SHP77 treated with DMSO at 0.1 percent for 48 hours (cell line): Measurements from ENCODE around the gene GRM4.
"Not testable (repeated sequence)": the region's sequence is repeated elsewhere in the genome, so short reads cannot be mapped to it uniquely, and the experiment has no call there.

Experiments
- DNase-seq: peaks from one replicate; lab custom pipeline; 2025; lab: John Stamatoyannopoulos, UW

The GRM4 gene

DNA sequence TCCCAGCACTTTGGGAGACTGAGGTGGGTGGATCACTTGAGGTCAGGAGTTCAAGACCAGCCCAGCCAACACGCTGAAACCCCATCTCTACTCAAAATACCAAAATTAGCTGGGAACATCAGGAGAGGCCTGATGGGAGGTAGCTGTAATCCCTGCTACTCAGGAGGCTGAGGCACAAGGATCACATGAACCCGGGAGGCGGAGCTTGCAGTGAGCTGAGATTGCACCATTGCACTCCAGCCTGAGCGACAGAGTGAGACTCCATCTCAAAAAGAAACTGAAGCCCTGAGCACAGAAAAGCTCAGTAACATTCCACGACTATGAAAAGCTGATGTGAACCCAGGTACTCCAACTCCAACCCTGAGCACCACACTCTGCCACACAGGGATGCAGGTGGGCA is 103.9 kb downstream of the GRM4 start:
- not testable (repeated sequence) for DNase-seq

DNA sequence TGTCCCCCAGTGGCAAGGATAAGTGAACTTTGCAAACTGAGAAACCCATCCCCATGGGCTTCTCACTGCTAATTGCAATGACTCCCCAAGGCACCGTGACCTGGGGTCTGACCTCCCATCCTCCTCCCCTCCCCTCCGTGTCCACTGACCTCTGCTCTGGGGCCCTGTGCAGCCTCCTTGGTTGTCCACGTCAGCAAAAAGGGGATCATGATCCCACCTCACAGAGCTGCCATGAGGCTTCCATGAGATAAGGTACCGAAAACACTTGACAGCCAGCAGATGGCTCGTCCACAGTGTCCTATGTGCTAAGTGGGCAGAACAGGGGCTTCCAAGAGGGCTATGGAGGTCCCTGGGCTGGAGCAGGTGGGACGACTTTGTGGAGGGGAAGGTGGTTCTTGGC is 104.5 kb downstream of the GRM4 start:
- DNase-seq, result no peak

DNA sequence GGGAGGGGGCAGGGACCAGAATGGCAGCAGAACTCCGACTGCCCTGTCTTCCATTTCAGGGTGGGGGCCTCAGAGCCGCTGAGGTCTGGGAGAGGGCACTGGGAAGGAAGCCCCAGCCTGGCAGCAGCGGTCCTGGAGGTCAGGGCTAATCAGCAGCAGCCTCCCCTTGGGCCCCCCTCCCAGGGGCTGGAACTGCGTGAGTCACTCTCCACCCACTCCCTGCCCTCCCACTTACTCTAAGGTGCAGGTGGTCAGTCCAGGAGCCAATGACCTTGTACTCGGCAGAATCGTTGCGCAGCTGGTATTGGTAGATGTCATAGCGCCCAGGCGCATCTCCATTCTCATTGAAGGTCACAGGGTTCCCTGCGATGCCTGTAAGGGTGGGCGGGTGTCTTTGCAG is 105.9 kb downstream of the GRM4 start:
- DNase-seq, result no peak

DNA sequence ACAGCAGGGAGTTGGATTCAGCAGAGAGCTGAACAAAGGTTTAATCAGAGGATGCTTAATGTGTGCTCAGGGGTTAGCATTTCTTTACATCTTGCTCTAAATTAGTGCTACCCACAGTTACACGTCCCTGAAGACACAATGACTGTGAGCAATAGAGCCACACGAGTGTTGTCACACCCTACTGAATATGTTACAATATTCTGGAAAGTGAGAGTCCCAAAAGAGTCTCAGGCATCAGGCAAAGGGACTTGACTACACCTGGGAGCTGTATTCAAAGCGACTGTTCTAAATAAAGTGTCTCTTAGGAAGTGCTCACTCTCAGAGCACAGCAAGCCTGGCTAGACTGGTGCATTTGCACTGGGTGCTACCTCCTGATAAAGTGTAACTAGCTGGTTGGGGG is 108.7 kb downstream of the GRM4 start:
- DNase-seq, result no peak

DNA sequence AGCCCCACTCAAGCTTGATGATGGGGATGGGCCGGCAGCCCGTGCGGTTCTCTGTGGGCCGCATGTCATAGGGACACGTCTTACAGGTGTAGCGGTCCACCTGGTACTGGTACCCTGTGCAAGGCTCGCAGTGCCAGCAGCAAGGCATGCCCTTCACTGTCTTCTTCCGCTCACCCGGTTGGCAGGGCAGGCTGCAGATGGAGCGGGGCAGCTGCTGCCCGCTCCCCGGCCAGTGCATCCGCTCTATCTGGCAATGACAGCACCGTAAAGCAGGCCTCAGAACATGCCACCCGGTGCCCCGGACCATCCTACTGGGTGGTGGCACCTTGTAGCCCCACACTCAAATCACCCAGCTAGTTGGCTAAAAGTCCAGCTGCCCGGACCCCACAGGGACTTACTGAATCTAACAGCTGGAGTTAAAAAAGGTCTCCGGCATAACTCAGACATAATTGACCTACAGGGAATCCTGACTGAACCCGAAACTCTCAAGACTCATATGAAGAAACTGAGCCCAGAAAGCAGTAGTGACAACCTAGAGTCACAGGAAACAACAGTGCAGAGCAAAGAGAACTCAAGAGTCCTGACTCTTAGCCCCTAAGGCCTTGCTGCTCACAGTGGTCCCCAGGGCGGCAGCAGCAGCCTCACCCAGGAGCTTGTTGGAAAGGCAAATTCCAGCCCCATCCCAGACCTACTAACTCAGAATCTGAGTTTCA is 109.4 kb downstream of the GRM4 start:
- no peak for DNase-seq

DNA sequence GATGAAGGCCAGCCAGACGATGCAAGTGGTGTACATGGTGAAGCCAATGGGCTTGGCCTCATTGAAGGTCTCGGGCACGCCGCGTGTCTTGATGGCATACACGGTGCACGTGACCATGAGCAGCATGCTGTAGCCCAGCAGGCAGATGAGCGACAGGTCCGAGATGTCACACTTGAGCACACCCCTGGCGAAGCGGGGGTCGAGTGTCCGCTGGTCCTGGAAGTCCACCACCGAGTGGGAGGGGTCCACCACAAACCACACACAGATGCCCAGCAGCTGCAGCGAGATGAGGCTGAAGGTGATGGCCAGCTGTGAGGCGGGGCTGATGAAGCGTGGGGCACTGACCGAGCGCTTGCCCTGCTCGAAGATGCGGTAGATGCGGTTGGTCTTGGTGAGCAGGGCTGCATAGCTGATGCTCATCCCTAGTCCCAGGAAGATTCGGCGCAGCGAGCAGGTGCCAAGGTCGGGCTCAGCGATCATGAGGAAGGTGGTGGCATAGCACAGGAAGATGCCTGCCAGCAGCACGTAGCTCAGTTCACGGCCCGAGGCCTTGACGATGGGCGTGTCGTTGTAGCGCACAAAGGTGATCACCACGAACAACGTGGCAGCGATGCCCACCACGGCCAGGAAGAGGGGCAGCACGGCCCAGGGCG is 110.1 kb downstream of the GRM4 start:
- no peak for DNase-seq

DNA sequence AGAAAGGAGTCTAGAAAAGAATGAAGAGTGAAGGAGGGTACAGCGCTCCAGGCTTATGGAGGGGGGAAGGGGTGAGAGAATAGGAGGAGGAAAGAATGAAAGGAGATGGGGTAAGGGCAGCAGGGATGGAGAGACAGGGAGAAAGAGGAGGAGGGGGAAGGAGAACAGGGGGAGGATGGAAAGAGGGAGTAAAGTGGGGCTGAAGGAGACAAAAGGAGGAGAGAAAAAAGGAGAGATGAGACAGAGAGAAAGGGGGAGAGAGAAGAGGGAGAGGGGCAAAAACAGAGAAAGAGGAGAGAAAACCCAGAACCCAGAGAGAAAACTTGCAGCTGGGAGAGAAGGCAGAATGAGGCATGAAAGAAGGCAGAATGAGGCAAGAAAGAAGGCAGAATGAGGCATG is 110.7 kb downstream of the GRM4 start:
- DNase-seq, result no peak

DNA sequence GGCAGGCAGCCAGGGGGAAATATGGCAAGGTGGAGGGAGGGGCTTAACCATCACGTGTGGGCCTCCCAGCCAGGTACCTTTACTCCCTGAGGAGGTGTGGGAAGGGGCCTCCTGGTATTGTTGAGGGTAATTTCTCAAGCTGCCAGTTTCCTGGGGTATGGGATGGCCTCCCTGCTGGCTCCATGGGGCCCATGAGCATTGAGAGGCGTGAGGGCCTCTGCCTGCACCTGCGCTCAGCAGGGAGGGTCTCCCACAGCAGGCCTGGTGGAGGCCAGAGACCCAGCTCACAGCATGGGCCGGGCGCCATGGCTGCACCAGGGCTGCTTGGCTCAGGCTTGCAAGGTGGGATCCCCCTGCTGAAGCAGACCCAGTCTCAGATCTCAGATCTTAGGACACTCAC is 113.0 kb downstream of the GRM4 start:
- no peak for DNase-seq

DNA sequence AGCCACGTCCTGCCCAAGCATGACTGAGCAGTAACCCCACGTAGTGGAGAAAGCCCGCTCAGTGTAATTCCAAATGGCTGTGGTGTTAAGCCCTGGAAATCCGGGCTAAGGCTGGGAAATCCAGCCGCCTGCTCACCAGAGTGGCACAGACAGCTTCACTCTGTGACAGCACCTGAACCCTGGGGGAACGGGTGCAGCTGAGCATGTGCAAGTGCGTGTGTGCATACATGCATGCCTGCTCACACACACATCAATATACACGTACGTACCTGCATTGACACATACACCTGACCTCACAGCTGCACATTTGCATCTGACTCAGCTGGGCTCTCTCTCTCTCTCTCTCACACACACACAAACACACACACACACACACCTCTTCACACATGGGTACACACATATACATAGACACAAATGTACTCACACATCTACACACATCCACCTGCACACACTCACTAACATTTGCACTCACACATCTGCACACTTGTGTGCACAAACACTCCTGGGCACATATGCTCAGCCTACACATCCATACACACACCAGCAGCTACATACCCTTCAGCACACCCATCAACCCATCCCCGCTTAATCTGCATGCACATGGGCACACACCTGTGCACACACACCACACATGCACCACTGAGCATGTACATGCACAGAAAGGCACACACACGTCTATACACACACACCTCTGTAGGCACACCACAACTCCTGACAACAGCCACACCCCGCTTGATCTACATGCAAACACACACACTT is 114.1 kb downstream of the GRM4 start:
- no peak for DNase-seq

DNA sequence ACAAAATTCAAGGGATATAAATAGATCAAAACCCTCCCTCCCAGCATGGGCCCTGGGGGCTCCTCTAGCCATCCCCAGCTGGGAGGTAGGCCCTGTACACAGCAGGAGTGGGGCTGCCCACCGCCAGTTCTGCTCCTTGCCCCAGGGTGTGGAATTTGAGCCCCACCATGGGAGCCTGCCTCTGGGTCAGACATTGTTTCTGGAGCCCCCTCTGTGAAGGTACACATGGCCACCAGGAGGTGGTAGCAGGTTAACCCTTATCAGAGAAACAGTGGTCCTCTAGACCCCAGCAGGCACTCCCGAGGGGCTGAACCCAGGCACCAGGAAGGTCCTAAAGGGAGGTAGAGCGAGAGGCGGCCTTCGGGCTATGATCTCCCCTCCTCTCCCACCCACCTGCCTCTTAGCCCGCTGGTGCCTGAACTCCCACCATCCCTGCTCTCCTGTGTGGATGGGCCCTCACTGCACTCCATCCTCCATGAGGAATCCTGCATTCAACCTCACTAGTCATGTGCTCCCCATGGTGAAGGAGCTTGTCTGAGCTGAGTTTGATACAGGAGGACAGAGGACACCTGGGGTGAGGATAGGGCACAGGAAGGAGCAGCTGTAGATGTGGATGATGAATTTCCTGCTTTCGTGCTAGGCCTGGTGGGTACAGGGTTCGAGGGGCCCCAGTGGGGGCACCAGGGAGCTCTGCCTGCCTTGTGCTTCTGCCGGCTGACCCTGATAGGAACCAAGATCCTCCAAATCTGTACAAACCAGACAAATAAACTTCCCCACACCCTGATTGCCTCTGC is 114.9 kb downstream of the GRM4 start:
- no peak for DNase-seq

DNA sequence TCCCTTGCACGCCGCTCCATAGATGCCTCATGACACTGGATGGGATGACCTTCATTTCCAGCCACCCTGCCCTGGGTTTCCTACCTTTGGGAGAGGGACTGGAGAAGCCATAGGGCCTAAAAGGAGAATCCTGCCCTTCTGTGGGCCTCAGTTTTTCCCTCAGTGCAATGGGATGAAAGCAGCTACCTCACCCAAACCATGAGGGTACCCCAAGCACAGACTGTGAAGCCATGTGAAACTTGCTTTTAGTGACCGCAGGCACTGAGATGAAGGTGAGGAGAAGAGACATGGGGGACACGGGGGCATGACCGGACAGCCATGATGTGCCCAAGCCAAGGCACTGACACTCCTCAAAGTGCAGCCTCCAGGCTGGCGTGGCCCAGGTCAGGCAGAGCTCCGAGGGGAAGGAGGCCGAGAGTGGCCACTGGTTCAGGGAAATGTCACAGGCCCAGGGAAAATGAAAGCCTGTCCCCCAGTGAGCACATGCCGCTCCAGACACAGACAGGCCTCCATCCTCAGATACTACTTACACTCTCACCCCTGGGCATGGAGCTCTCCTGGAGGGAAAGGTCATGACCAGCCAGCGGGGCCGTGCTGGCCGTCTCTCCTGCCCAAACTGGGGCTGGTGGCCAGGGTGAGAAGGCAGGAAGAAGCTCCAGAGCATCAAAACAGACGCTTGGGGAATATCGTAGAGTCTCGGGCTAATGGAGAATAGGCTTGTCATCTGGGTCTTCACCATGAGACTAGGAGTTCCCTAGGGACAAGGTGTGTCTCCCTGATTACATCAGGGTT is 116.2 kb downstream of the GRM4 start:
- DNase-seq, result no peak

DNA sequence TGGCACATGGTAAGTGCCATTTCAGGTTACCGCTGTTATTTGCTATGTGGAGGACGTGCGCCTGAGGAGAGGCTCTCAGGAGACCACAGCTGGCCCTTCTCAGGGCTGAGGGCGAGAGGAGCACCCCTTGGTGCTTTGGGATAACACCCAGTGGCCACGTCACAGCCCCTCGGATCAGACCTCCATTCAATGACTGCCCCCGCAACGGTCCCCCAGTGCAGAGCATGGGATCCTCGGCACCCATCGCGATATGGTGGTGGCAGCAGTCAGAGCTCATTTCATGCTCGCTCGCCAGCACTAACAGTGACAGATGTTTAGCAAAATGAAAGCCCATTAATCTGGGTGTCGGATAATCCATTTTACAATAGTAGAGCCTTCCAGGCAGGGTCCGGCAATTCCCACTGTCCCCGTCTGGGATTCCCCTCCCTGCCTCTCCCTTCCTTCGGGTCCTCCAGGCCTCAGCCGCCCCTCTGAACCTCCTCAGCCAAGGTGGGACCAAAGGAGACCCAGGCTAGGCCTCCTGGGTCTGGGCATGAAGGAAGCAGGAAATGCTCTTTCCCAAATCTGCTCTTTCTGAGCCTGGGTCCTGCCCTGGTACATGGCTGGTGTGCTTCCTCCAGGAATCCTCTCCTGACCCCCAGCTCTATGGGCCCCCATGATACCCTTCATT is 117.1 kb downstream of the GRM4 start:
- no peak for DNase-seq

DNA sequence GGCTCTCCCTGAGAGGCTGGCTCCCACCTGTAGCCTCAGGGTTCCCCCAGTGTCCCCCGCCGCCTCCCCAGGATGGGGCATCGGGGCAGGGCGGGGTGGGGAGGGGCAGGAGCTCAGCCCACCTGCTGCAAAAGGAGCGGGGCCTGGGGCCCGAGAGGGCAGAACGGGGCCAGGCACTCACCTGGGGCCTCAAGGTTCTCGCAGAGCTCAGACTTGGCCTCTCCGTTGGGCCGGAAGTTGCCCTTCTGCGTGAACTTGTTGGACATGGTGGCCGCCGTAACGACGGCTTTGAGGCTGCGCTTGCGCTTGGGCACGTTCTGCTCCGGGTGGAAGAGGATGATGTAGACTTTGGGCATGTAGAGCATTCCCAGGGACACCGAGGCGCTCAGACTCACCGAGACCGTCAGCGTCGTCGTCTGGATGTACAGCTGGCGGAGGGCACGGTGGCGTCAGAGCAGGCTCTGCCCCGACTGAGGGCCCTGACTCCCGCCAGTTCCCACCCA is 117.9 kb downstream of the GRM4 start:
- no peak for DNase-seq

DNA sequence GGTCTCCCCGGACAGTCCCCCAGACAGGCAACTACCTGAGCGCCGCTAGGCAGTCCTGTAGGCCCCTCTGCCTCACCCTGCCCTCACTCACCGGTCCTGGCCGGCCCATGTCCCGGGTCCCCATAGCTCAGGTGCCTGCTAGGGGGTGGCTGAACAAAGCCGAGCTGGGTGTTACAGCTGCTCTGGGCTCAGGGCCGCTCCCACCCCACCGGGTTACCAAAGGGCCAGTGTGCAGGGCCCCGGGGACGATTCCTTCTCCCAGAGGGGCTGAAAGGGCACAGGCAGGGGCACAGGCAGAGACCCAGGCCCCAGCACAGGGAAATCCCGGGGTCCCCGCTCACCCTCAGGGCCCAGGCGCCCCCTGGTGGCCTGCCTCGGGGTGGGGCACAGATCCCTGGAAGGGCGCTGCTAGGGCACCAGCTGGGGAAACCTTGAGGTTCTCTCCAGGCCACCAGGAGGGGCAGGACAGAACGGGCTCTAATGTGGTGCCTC is 118.4 kb downstream of the GRM4 start:
- DNase-seq, result no peak

DNA sequence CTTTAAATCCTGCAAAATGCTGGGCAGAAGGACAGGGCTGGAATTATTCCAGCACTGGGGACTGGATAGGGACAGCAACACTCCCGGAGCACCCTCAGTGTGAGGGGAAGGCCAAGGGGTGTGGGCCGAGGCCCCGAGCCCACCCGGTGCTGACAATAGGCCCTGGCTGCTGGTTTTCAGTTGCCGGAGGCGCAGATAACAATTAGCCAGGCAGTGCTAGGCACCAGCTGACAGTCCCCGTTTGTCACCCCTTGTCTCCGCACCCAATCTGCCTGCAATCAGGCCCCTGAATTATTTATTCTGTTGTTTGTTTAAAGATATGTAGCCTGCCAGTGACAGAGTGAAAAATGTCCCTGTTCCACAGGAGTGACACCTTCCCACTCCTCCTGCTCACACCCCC is 120.0 kb downstream of the GRM4 start:
- no peak for DNase-seq

DNA sequence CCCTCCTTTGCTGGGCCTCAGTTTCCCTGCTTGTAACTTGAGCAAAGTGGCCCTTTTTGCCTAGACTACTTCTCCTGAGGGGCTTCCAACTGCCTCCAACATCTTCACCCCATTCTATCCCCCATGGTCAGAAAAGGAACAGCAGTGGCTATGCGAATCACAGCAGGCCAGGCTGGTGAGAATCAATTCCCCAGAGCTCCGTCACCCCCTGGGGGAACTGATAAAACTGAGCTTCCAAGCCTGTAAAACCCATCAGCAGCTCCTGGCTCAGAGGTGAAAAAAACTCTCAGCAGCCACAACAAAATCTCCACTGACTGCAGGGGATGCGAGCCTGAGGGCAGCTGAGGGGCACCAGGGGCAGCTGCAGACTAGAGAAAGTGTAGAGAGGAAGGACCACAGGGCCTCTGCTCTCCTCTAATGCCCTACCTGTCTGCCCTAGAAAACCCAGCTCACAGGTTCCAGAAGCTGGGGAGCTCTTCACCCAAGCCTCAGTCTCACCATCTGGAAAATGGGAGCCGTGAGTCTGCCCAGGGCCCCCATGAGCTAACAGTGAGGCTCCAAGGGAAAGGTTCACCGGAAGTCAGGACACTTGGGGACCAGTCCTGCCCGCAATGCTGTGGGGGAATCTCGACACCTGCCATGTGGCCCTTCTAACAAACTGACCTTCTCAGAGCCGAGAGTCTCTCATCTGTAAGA is 120.6 kb downstream of the GRM4 start:
- DNase-seq, result no peak

DNA sequence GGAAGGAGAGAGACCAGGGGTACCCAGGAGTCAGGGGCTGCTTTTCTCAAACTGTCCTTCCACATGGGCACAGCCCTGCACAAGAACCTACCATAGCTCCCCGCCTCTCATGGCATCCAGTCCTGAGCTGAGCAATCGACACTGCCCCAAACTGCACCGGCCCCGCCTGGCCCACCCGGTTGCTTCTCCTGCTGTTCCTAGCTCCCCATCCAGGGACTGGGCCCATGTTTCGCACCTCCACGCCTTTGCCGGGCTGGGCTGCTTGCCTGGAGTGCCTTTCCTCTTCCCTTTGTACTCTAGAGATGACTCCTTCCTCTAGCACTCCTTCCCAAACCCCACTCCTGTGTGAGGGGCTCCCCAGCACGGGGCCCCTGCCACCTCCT is 123.0 kb downstream of the GRM4 start:
- DNase-seq, result no peak

DNA sequence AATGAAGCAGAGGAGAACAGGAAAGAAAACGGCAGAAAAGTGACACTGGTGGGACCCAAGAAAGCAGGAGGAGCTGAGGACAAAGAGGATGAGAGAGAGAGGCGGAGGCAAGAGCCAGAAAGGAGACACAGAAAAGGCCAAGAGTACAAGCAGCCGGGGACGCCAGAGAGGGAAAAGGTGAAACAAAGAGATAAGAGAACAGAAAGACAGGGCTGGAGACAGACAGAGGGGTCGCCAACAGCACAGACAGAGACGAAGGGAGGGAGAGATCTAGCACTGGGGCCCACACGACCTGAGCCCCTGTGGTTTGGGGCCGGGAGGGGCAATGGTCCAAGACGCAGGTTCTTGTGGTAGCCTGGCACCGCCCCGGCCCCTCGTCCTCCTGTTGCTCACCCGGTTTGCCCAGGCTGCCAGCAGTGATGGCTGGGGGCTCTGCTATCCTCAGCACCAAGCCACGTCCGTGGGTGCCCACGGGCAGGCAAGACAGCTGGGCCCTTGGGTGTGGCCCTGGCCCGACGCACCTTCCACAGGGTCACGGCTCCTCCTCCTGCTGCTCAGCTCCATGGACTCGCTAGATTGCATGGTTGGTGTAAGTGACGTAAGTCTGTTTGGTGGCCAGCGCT is 123.5 kb downstream of the GRM4 start:
- DNase-seq, result no peak

DNA sequence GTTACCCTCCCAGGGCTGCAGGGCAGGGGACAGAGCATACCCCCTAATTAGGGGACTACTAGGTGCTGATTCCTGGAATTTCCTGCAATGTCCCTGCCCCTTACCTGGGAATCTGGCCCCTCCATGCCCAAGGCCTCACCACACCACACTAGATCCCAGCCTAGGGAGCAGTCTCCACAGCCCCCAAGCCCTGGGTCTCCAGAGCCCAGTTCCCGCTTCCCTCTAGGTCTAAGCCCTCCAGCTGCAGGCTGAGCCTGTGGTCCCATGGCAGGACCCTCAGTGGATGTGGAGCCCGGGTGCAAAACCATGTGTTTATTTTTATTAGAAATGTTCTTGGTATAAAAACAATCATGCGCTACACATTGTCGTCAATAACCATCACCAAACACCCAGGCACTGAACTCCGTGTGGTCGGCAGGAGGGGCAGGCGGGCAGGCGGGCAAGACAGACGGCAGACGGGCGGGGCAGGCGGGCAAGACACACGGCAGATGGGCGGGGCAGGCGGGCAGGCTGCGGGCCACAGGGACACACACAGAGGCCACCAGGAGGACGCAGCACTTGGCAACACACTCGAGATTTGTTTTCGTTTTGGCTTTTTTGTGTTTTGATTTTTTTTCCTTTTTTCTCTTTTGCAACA is 124.2 kb downstream of the GRM4 start:
- DNase-seq, result no peak
